A549 (cell line): ENCODE measurements around the gene ACAD11. TPM values are rescaled to one million over a fixed set of nuclear protein-coding genes. Genes with fewer than 3 reads are reported as not detected.
A peak's percentile ranks its signal among the peaks of the same experiment; 100 is the strongest.

Source experiments
- ATAC-seq, 2 experiments: fragments of 200-7000 bp in 1 of 2; fragments of >200 bp in 1 of 2; cut with Nextera tagmentation in 1 of 2; cut with Tn5 transposase in 1 of 2; 3 replicates each; pipeline versions ENCODE4 v1.8.0 to v1.9.1; 2018 to 2020; ENCODE audit warnings: mild to moderate bottlenecking in 1 of 2, moderate library complexity in 1 of 2
- CTCF ChIA-PET: fragments of 300-600 bp; sonication (Branson Sonifier 250); formaldehyde crosslinking; extraction: SDS; loops from one replicate; lab custom pipeline; 2021; ENCODE audit warnings: antibody characterized with exemption, inconsistent platforms; lab: Yijun Ruan, JAX
- POLR2A ChIA-PET: fragments of 350-600 bp; formaldehyde crosslinking; extraction: SDS; loops from one replicate; lab custom pipeline; 2021; ENCODE audit warnings: antibody characterized with exemption, inconsistent platforms; lab: Yijun Ruan, JAX
- DNase-seq, 2 experiments: peaks; one replicate each; pipeline versions ENCODE4 v3.0.0 to v3.0.0-alpha.2; 2011 to 2016; ENCODE audit warnings: low read depth in 1 of 2, low spot score in 1 of 2
- FAIRE-seq: peaks from 2 replicates; lab custom pipeline; 2011; peaks lifted over from hg19 to GRCh38; lab: Jason Lieb, UNC
- H3K27ac ChIP-seq, 2 experiments: fragments of >200 bp; sonication (Bioruptor Twin); formaldehyde crosslinking; 3 replicates each; pipeline ENCODE4 v1.5.1; 2016 to 2017
- H3K4me1 ChIP-seq: fragments of >200 bp; sonication (Bioruptor Twin); formaldehyde crosslinking; 3 replicates; pipeline ENCODE4 v1.6.1; 2016
- H3K4me2 ChIP-seq: fragments of >200 bp; sonication (Bioruptor Twin); formaldehyde crosslinking; 3 replicates; pipeline ENCODE4 v1.6.1; 2016
- H3K4me3 ChIP-seq: fragments of >200 bp; sonication (Bioruptor Twin); formaldehyde crosslinking; 3 replicates; pipeline ENCODE4 v1.5.1; 2016
- H3K9me3 ChIP-seq: fragments of >200 bp; sonication (Bioruptor Twin); formaldehyde crosslinking; 3 replicates; pipeline ENCODE4 v1.6.1; 2016
- BHLHE40 ChIP-seq: IDR thresholded peaks from 2 replicates; pipeline ENCODE4 v1.6.1; 2012; ENCODE audit warnings: low read depth, low read length, inconsistent platforms
- CBX8 ChIP-seq: fragments of 200-600 bp; sonication (generic); IDR thresholded peaks from 2 replicates; pipeline ENCODE4 v1.6.1; 2016
- CEBPB ChIP-seq, 2 experiments: fragments of >200 bp in 1 of 2; sonication (Bioruptor Twin) in 1 of 2; formaldehyde crosslinking in 1 of 2; IDR thresholded peaks; 2 replicates each; pipeline ENCODE4 v1.6.1; 2012 to 2016
- CHD4 ChIP-seq: fragments of 200-600 bp; sonication (generic); IDR thresholded peaks from 2 replicates; pipeline ENCODE4 v1.6.1; 2016; ENCODE audit warnings: antibody characterized with exemption, mild to moderate bottlenecking, borderline replicate concordance
- EHMT2 ChIP-seq: fragments of 200-600 bp; sonication (generic); IDR thresholded peaks from 2 replicates; pipeline ENCODE4 v1.6.1; 2016; ENCODE audit warnings: antibody characterized with exemption, low read depth, mild to moderate bottlenecking, moderate library complexity
- ELK1 ChIP-seq: fragments of 150-350 bp; IDR thresholded peaks from 2 replicates; pipeline ENCODE4 v1.6.1; 2014; ENCODE audit warnings: low read depth, mild to moderate bottlenecking, low read length
- FOXS1 ChIP-seq: fragments of 250-450 bp; sonication (Bioruptor Pico); IDR thresholded peaks from 2 replicates; pipeline ENCODE4 v1.5.0; 2020; ENCODE audit warnings: mild to moderate bottlenecking, moderate library complexity
- GATA3 ChIP-seq: IDR thresholded peaks from 2 replicates; pipeline ENCODE4 v1.6.1; 2012; ENCODE audit warnings: borderline replicate concordance
- HDAC2 ChIP-seq: fragments of 200-600 bp; sonication (generic); IDR thresholded peaks from 2 replicates; pipeline ENCODE4 v1.6.1; 2016
- HOXA7 ChIP-seq: fragments of 250-450 bp; sonication (Bioruptor Pico); IDR thresholded peaks from 2 replicates; pipeline ENCODE4 v1.5.0; 2020; ENCODE audit warnings: mild to moderate bottlenecking, moderate library complexity
- HOXB5 ChIP-seq: fragments of 250-450 bp; sonication (Bioruptor Pico); IDR thresholded peaks from 2 replicates; pipeline ENCODE4 v1.5.0; 2020; ENCODE audit warnings: mild to moderate bottlenecking, moderate library complexity
- KDM1A ChIP-seq: fragments of 200-600 bp; sonication (generic); IDR thresholded peaks from 2 replicates; pipeline ENCODE4 v1.6.1; 2016; ENCODE audit warnings: low read depth, mild to moderate bottlenecking
- KDM5A ChIP-seq: fragments of 200-600 bp; sonication (generic); IDR thresholded peaks from 2 replicates; pipeline ENCODE4 v1.6.1; 2016; ENCODE audit warnings: antibody characterized with exemption, mild to moderate bottlenecking
- MAZ ChIP-seq: fragments of 150-350 bp; IDR thresholded peaks from 2 replicates; pipeline ENCODE4 v1.6.1; 2014; ENCODE audit warnings: antibody characterized with exemption, low read depth, low read length, borderline replicate concordance
- MYC ChIP-seq: IDR thresholded peaks from 2 replicates; pipeline ENCODE4 v1.6.1; 2012; ENCODE audit warnings: mild to moderate bottlenecking, inconsistent platforms, low read length, improper control_type of control experiment, borderline replicate concordance
- NFE2L2 ChIP-seq: fragments of 150-350 bp; conservative IDR thresholded peaks from 2 replicates; pipeline ENCODE4 v1.6.1; 2014; ENCODE audit warnings: low read length
- PHF8 ChIP-seq: fragments of 200-600 bp; sonication (generic); IDR thresholded peaks from 2 replicates; pipeline ENCODE4 v1.6.1; 2016; ENCODE audit warnings: low read depth, mild to moderate bottlenecking, antibody characterized with exemption, moderate library complexity, borderline replicate concordance
- POLR2AphosphoS2 ChIP-seq: conservative IDR thresholded peaks from 2 replicates; pipeline ENCODE4 v1.6.1; 2012; ENCODE audit warnings: low read length, improper control_type of control experiment, inconsistent platforms
- RAD21 ChIP-seq, 2 experiments: fragments of >200 bp in 1 of 2; sonication (Bioruptor Twin) in 1 of 2; formaldehyde crosslinking in 1 of 2; IDR thresholded peaks in 1 of 2; conservative IDR thresholded peaks in 1 of 2; 2 replicates in 1 of 2; 3 replicates in 1 of 2; pipeline ENCODE4 v1.6.1; 2012 to 2018; ENCODE audit warnings: inconsistent platforms in 1 of 2
- RARB ChIP-seq: fragments of 250-450 bp; sonication (Bioruptor Pico); IDR thresholded peaks from 2 replicates; pipeline ENCODE4 v1.8.0; 2021; ENCODE audit warnings: mild to moderate bottlenecking, moderate library complexity
- SMC3 ChIP-seq: fragments of >200 bp; sonication (Bioruptor Twin); formaldehyde crosslinking; IDR thresholded peaks from 3 replicates; pipeline ENCODE4 v1.6.1; 2018; ENCODE audit warnings: inconsistent platforms
- ZC3H11A ChIP-seq: fragments of 450-650 bp; IDR thresholded peaks from 2 replicates; pipeline ENCODE4 v1.6.1; 2014; ENCODE audit warnings: antibody characterized with exemption, mild to moderate bottlenecking
- ZNF302 ChIP-seq: fragments of 250-450 bp; sonication (Bioruptor Pico); IDR thresholded peaks from 2 replicates; pipeline ENCODE4 v1.9.0; 2021; ENCODE audit warnings: inconsistent platforms, mild to moderate bottlenecking, moderate library complexity
- ZSCAN20 ChIP-seq: fragments of 250-450 bp; sonication (Bioruptor Pico); IDR thresholded peaks from 2 replicates; pipeline ENCODE4 v1.8.0; 2022; ENCODE audit warnings: mild to moderate bottlenecking, moderate library complexity
- WGBS: methylation state at CpG from one replicate; pipeline ENCODE4 v1.1.6; 2017; ENCODE audit errors: missing lambda C conversion rate; 5-methylcytosine and 5-hydroxymethylcytosine counted together
- polyA plus RNA-seq, 4 experiments: library from polyadenylated mRNA; depleted of rRNA in 3 of 4; stranded (reverse); fragments of >200 nt; fragmentation: RNase III in 1 of 4; extraction: RNeasy Plus Mini Kit Qiagen cat#74134 plus additional on column Dnase treatment in 1 of 4; gene quantifications; 2 replicates in 3 of 4; 3 replicates in 1 of 4; pipeline ENCODE4 v1.2.3, GENCODE V29; 2011 to 2017
- TF ChIP-seq, protein P1 (sequence below): IDR thresholded peaks from 2 replicates; pipeline ENCODE4 v1.6.1; 2012
- TF ChIP-seq, protein P2 (sequence below): IDR thresholded peaks from 2 replicates; pipeline ENCODE4 v1.6.1; 2012; ENCODE audit warnings: low read depth, borderline replicate concordance
- TF ChIP-seq, protein P3 (sequence below): fragments of >200 bp; sonication (Bioruptor Twin); formaldehyde crosslinking; IDR thresholded peaks from 2 replicates; pipeline ENCODE4 v1.6.1; 2016
- TF ChIP-seq, protein P4 (sequence below): fragments of 250-450 bp; sonication (Bioruptor Pico); IDR thresholded peaks from 2 replicates; pipeline ENCODE4 v1.5.0; 2021; ENCODE audit warnings: mild to moderate bottlenecking, moderate library complexity, borderline replicate concordance

ACAD11 gene
- polyA plus RNA-seq, 2 of the 4 experiments (the other 2 are of a cell fraction), result 10.3 to 19.2 TPM

GRCh38 chr3:132675408-132675807 is 15.8 kb upstream of the ACAD11 start:
- no peaks in the 10 kb centered on the region for H3K9me3 ChIP-seq
- no peak overlapping the region for H3K4me3 ChIP-seq
- ATAC-seq, result no peak
- no peak for DNase-seq
- no peak for FAIRE-seq
- POLR2A ChIA-PET, result no interaction called here
- no peak overlapping the region for H3K4me2 ChIP-seq
- H3K4me1 ChIP-seq, result no peaks in the 10 kb centered on the region
- TF ChIP-seq HOXA7 (no peak), POLR2AphosphoS2 (no peak), CHD4 (no peak), RARB (CRISPR knock-in tag) (no peak), CBX8 (no peak), ZNF302 (CRISPR knock-in tag) (no peak), EHMT2 (no peak), KDM5A (no peak), HDAC2 (no peak), ZSCAN20 (CRISPR knock-in tag) (no peak), MAZ (no peak), KDM1A (no peak), HOXB5 (CRISPR knock-in tag) (no peak), ELK1 (no peak), GATA3 (no peak)
- TF ChIP-seq, protein P1, sequence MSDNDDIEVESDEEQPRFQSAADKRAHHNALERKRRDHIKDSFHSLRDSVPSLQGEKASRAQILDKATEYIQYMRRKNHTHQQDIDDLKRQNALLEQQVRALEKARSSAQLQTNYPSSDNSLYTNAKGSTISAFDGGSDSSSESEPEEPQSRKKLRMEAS, result no peak
- TF ChIP-seq, protein P2, sequence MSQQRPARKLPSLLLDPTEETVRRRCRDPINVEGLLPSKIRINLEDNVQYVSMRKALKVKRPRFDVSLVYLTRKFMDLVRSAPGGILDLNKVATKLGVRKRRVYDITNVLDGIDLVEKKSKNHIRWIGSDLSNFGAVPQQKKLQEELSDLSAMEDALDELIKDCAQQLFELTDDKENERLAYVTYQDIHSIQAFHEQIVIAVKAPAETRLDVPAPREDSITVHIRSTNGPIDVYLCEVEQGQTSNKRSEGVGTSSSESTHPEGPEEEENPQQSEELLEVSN, result no peak
- TF ChIP-seq, protein P3, sequence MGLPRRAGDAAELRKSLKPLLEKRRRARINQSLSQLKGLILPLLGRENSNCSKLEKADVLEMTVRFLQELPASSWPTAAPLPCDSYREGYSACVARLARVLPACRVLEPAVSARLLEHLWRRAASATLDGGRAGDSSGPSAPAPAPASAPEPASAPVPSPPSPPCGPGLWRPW, result no peak
- CTCF ChIA-PET, result no interaction called here
- H3K27ac ChIP-seq, result no peak overlapping the region

DNA sequence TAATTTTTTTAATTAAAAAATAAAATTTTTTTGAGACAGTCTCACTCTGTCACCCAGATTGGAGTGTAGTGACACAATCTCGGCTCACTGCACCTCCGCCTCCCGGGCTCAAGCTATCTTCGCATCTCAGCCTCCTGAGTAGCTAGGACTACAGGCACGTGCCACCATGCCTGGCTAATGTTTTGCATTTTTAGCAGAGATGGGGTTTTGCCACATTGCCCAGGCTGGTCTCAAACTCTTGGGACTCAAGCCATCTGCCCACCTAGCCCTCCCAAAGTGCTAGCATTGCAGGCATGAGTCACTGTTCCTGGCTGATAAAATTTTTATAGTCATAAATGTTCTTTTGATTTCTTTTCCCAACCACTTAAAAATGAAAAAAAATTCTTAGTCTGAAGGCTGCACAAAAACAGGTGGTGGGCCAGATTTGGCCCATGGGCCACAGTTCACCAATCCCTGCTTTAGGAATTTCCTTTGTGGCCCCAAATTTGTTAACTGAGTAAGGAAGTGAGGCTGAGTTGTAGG is 9.7 kb upstream of the ACAD11 start:
- ATAC-seq, result no peak
- Histone ChIP-seq H3K4me3 (no peak overlapping the region), H3K27ac (no peak overlapping the region), H3K4me2 (no peak overlapping the region), H3K9me3 (no peaks in the 10 kb centered on the region), H3K4me1 (peaks cover 10% of the 10 kb centered on the region; the same call in 2 of the 3 replicates)
- no peak for FAIRE-seq
- DNase-seq, result no peak
- no peak for TF ChIP-seq MYC
- WGBS, result 92% methylated on average over 5 of the region's 5 CpGs
- ChIA-PET CTCF (no interaction called here), POLR2A (no interaction called here)

- H3K4me3 ChIP-seq, result no peak overlapping the region
- peaks cover 20% of the 10 kb centered on the region; the same call in 2 of the 3 replicates for H3K4me1 ChIP-seq
- no peak overlapping the region for H3K27ac ChIP-seq
- FAIRE-seq (no peak), ATAC-seq (no peak), DNase-seq (no peak)
- no peak for TF ChIP-seq CHD4
- no peak for TF ChIP-seq ZC3H11A
- TF ChIP-seq ZNF302 (CRISPR knock-in tag), result no peak
- TF ChIP-seq, protein P4, sequence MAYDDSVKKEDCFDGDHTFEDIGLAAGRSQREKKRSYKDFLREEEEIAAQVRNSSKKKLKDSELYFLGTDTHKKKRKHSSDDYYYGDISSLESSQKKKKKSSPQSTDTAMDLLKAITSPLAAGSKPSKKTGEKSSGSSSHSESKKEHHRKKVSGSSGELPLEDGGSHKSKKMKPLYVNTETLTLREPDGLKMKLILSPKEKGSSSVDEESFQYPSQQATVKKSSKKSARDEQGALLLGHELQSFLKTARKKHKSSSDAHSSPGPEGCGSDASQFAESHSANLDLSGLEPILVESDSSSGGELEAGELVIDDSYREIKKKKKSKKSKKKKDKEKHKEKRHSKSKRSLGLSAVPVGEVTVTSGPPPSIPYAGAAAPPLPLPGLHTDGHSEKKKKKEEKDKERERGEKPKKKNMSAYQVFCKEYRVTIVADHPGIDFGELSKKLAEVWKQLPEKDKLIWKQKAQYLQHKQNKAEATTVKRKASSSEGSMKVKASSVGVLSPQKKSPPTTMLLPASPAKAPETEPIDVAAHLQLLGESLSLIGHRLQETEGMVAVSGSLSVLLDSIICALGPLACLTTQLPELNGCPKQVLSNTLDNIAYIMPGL (CRISPR knock-in tag), result no peak
- no peak for TF ChIP-seq BHLHE40
- TF ChIP-seq ZSCAN20 (CRISPR knock-in tag), result no peak
- no peak for TF ChIP-seq RAD21 (conservative IDR thresholded peaks at IDR 0.05 in 1 of 2, IDR thresholded peaks at IDR 0.05 in 1 of 2)
- TF ChIP-seq, protein P1, result no peak
- TF ChIP-seq FOXS1 (CRISPR knock-in tag), result no peak
- no peak for TF ChIP-seq SMC3
- TF ChIP-seq NFE2L2, result no peak
- TF ChIP-seq, protein P3, result no peak
- TF ChIP-seq CEBPB (IDR thresholded peaks at IDR 0.05), result no peak
- no peak for TF ChIP-seq PHF8
- TF ChIP-seq HOXB5 (CRISPR knock-in tag), result no peak
- no peak for TF ChIP-seq KDM5A
- ChIA-PET CTCF (no interaction called here), POLR2A (no interaction called here)
- H3K9me3 ChIP-seq, result no peaks in the 10 kb centered on the region
- H3K4me2 ChIP-seq, result 0 out of 3 replicates have a peak overlapping the region, but pooled peaks have one; percentile 9
- WGBS, result 25% methylated on average over 3 of the region's 3 CpGs
Measured at GRCh38 chr3:132665230-132665745, 5.7 kb upstream of the ACAD11 start.
